ENCODE results near the gene ECE2.
A peak's percentile ranks its signal among the peaks of the same experiment; 100 is the strongest.

GRCh38 chr3:184315543-184315867 lies 39.7 kb downstream of the ECE2 start:
- TF ChIP-seq, protein P1, sequence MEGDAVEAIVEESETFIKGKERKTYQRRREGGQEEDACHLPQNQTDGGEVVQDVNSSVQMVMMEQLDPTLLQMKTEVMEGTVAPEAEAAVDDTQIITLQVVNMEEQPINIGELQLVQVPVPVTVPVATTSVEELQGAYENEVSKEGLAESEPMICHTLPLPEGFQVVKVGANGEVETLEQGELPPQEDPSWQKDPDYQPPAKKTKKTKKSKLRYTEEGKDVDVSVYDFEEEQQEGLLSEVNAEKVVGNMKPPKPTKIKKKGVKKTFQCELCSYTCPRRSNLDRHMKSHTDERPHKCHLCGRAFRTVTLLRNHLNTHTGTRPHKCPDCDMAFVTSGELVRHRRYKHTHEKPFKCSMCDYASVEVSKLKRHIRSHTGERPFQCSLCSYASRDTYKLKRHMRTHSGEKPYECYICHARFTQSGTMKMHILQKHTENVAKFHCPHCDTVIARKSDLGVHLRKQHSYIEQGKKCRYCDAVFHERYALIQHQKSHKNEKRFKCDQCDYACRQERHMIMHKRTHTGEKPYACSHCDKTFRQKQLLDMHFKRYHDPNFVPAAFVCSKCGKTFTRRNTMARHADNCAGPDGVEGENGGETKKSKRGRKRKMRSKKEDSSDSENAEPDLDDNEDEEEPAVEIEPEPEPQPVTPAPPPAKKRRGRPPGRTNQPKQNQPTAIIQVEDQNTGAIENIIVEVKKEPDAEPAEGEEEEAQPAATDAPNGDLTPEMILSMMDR (IDR thresholded peaks at IDR 0.05) = no peak
- TF ChIP-seq TCF7L2 (IDR thresholded peaks at IDR 0.05; ENCODE audit: low read depth, low read length) (no peak), POLR2AphosphoS5 (IDR thresholded peaks at IDR 0.05; ENCODE audit: low read depth, low read length) (no peak), SIN3A (IDR thresholded peaks at IDR 0.05; ENCODE audit: borderline replicate concordance, insufficient read depth, low read depth, low read length) (0 out of 2 replicates have a peak, but pooled peaks have one; percentile 2)
- TF ChIP-seq, protein P2, sequence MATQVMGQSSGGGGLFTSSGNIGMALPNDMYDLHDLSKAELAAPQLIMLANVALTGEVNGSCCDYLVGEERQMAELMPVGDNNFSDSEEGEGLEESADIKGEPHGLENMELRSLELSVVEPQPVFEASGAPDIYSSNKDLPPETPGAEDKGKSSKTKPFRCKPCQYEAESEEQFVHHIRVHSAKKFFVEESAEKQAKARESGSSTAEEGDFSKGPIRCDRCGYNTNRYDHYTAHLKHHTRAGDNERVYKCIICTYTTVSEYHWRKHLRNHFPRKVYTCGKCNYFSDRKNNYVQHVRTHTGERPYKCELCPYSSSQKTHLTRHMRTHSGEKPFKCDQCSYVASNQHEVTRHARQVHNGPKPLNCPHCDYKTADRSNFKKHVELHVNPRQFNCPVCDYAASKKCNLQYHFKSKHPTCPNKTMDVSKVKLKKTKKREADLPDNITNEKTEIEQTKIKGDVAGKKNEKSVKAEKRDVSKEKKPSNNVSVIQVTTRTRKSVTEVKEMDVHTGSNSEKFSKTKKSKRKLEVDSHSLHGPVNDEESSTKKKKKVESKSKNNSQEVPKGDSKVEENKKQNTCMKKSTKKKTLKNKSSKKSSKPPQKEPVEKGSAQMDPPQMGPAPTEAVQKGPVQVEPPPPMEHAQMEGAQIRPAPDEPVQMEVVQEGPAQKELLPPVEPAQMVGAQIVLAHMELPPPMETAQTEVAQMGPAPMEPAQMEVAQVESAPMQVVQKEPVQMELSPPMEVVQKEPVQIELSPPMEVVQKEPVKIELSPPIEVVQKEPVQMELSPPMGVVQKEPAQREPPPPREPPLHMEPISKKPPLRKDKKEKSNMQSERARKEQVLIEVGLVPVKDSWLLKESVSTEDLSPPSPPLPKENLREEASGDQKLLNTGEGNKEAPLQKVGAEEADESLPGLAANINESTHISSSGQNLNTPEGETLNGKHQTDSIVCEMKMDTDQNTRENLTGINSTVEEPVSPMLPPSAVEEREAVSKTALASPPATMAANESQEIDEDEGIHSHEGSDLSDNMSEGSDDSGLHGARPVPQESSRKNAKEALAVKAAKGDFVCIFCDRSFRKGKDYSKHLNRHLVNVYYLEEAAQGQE (IDR thresholded peaks at IDR 0.05; ENCODE audit: insufficient read depth in 1 of 2, low read depth in 2 of 2, low read length in 1 of 2) = no peak
